H9 (cell line): ENCODE results near the gene FAM83F. TPM values are rescaled to one million over a fixed set of nuclear protein-coding genes. Genes with fewer than 3 reads are reported as not detected.

Experiments used
- DNase-seq: peaks from one replicate; pipeline ENCODE4 v3.0.0-alpha.2; 2017
- H2AFZ ChIP-seq: one replicate; pipeline ENCODE4 v1.6.1; 2013; ENCODE audit warnings: mild to moderate bottlenecking, low read length, control low read depth, moderate library complexity
- H2AK5ac ChIP-seq: 2 replicates; pipeline ENCODE4 v1.6.1; 2013; ENCODE audit warnings: low read length, control low read depth, mixed read lengths; ENCODE audit not compliant: insufficient read length
- H2BK120ac ChIP-seq: one replicate; pipeline ENCODE4 v1.6.1; 2013; ENCODE audit warnings: low read depth, mild to moderate bottlenecking, low read length, control low read depth, inconsistent platforms; ENCODE audit not compliant: poor library complexity, severe bottlenecking
- H2BK12ac ChIP-seq: 2 replicates; pipeline ENCODE4 v1.6.1; 2013; ENCODE audit warnings: low read length, control low read depth, mixed read lengths, low read depth; ENCODE audit not compliant: insufficient read length
- H2BK15ac ChIP-seq: 2 replicates; pipeline ENCODE4 v1.6.1; 2013; ENCODE audit warnings: low read depth, low read length, control low read depth
- H2BK20ac ChIP-seq: one replicate; pipeline ENCODE4 v1.6.1; 2013; ENCODE audit warnings: low read depth, mild to moderate bottlenecking, low read length, control low read depth, inconsistent platforms; ENCODE audit not compliant: poor library complexity, severe bottlenecking
- H2BK5ac ChIP-seq: 2 replicates; pipeline ENCODE4 v1.6.1; 2013; ENCODE audit warnings: low read length, control low read depth, mixed read lengths; ENCODE audit not compliant: insufficient read length
- H3K14ac ChIP-seq: 2 replicates; pipeline ENCODE4 v1.6.1; 2013; ENCODE audit warnings: low read length, control low read depth; ENCODE audit not compliant: insufficient read depth
- H3K18ac ChIP-seq: 2 replicates; pipeline ENCODE4 v1.6.1; 2013; ENCODE audit warnings: low read depth, mild to moderate bottlenecking, mixed read lengths, low read length, control low read depth; ENCODE audit not compliant: insufficient read length
- H3K23ac ChIP-seq: 2 replicates; pipeline ENCODE4 v1.6.1; 2013; ENCODE audit warnings: low read length, control low read depth, mixed read lengths, low read depth; ENCODE audit not compliant: insufficient read length
- H3K23me2 ChIP-seq: 2 replicates; pipeline ENCODE4 v1.6.1; 2013; ENCODE audit warnings: low read depth, mild to moderate bottlenecking, mixed read lengths, low read length, control low read depth; ENCODE audit not compliant: insufficient read length, poor library complexity, severe bottlenecking
- H3K27ac ChIP-seq: 2 replicates; pipeline ENCODE4 v1.5.1; 2013; ENCODE audit warnings: low read length, control low read depth, mixed read lengths, low read depth; ENCODE audit not compliant: insufficient read length
- H3K27me3 ChIP-seq: 2 replicates; pipeline ENCODE4 v1.6.1; 2013; ENCODE audit warnings: low read length, control low read depth, inconsistent platforms; ENCODE audit not compliant: insufficient read depth
- H3K4ac ChIP-seq: 2 replicates; pipeline ENCODE4 v1.6.1; 2013; ENCODE audit warnings: low read depth, mild to moderate bottlenecking, control low read depth, inconsistent platforms, low read length, moderate library complexity
- H3K4me1 ChIP-seq: 2 replicates; pipeline ENCODE4 v1.6.1; 2013; ENCODE audit warnings: low read length, control low read depth, inconsistent platforms; ENCODE audit not compliant: insufficient read depth
- H3K4me2 ChIP-seq: 2 replicates; pipeline ENCODE4 v1.6.1; 2013; ENCODE audit warnings: low read length, control low read depth, mixed read lengths; ENCODE audit not compliant: insufficient read length, insufficient read depth
- H3K56ac ChIP-seq: 2 replicates; pipeline ENCODE4 v1.6.1; 2013; ENCODE audit warnings: low read depth, mild to moderate bottlenecking, mixed read lengths, low read length, control low read depth; ENCODE audit not compliant: insufficient read length
- H3K79me1 ChIP-seq: 2 replicates; pipeline ENCODE4 v1.6.1; 2013; ENCODE audit warnings: low read depth, mild to moderate bottlenecking, moderate library complexity, low read length, control low read depth, inconsistent platforms; ENCODE audit not compliant: insufficient read depth, poor library complexity, severe bottlenecking
- H3K79me2 ChIP-seq: 2 replicates; pipeline ENCODE4 v1.6.1; 2013; ENCODE audit warnings: low read length, control low read depth, inconsistent platforms; ENCODE audit not compliant: insufficient read depth
- H3K9ac ChIP-seq: 2 replicates; pipeline ENCODE4 v1.6.1; 2013; ENCODE audit warnings: low read length, control low read depth, mixed read lengths; ENCODE audit not compliant: insufficient read length; ENCODE audit errors: extremely low read depth
- H3K9me3 ChIP-seq: one replicate; pipeline ENCODE4 v1.6.1; 2013; ENCODE audit warnings: low read depth, low read length, inconsistent platforms; ENCODE audit not compliant: control insufficient read depth
- H3T11ph ChIP-seq: one replicate; pipeline ENCODE4 v1.6.1; 2013; ENCODE audit warnings: mild to moderate bottlenecking, low read length, control low read depth, inconsistent platforms
- H4K20me1 ChIP-seq: one replicate; pipeline ENCODE4 v1.6.1; 2013; ENCODE audit not compliant: control insufficient read depth, insufficient read length, insufficient read depth
- H4K5ac ChIP-seq: 2 replicates; pipeline ENCODE4 v1.6.1; 2013; ENCODE audit warnings: low read depth, mild to moderate bottlenecking, mixed read lengths, low read length, control low read depth; ENCODE audit not compliant: insufficient read length
- H4K8ac ChIP-seq: replicated peaks from 2 replicates; pipeline ENCODE4 v1.6.1; 2013; ENCODE audit warnings: low read length, control low read depth, mixed read lengths, low read depth; ENCODE audit not compliant: insufficient read length
- H4K91ac ChIP-seq: 2 replicates; pipeline ENCODE4 v1.6.1; 2013; ENCODE audit warnings: low read depth, mild to moderate bottlenecking, moderate library complexity, mixed read lengths, low read length, control low read depth; ENCODE audit not compliant: insufficient read length
- H3K27ac Mint-ChIP-seq, 3 experiments: 2 replicates in 2 of 3; 3 replicates in 1 of 3; pipeline ENCODE4 v1.8.0; 2020 to 2021; ENCODE audit warnings: mixed read lengths in 3 of 3, mild to moderate bottlenecking in 1 of 3, moderate library complexity in 1 of 3
- H3K27me3 Mint-ChIP-seq: 2 replicates; pipeline ENCODE4 v1.8.0; 2021; ENCODE audit warnings: low read depth, mild to moderate bottlenecking, moderate library complexity, mixed read lengths
- H3K36me3 Mint-ChIP-seq, 3 experiments: 2 replicates in 2 of 3; 3 replicates in 1 of 3; pipeline ENCODE4 v1.8.0; 2020 to 2021; ENCODE audit warnings: low read depth in 3 of 3, mixed read lengths in 3 of 3; ENCODE audit not compliant: insufficient read depth in 1 of 3
- H3K4me1 Mint-ChIP-seq, 2 experiments: 2 replicates each; pipeline ENCODE4 v1.8.0; 2020; ENCODE audit warnings: mixed read lengths in 2 of 2
- H3K4me3 Mint-ChIP-seq, 2 experiments: 2 replicates in 1 of 2; 3 replicates in 1 of 2; pipeline ENCODE4 v1.8.0; 2020 to 2021; ENCODE audit warnings: mild to moderate bottlenecking in 2 of 2, mixed read lengths in 2 of 2, moderate library complexity in 1 of 2
- H3K9me3 Mint-ChIP-seq, 2 experiments: 2 replicates in 1 of 2; 3 replicates in 1 of 2; pipeline ENCODE4 v1.8.0; 2020; ENCODE audit warnings: mild to moderate bottlenecking in 2 of 2, mixed read lengths in 2 of 2, moderate library complexity in 1 of 2
- WGBS: extraction: QIAGEN DNeasy Blood & Tissue Kit; methylation state at CpG from one replicate; pipeline ENCODE4 v1.1.7; 2013; ENCODE audit warnings: missing lambda C conversion rate, low lambda C conversion rate, mixed read lengths; ENCODE audit not compliant: insufficient read length; ENCODE audit errors: extremely low coverage; 5-methylcytosine and 5-hydroxymethylcytosine counted together
- total RNA-seq: library from RNA; stranded (reverse); gene quantifications from 2 replicates; pipeline ENCODE4 v1.2.1, GENCODE V29; 2021
- TF ChIP-seq, protein P1 (sequence below): fragments of 200-600 bp; sonication (generic); conservative IDR thresholded peaks from 3 replicates; pipeline ENCODE4 v1.8.0; 2021; ENCODE audit warnings: antibody characterized with exemption, mild to moderate bottlenecking

Gene FAM83F
- total RNA-seq, 1 experiment from 2014 or later: 17.4 TPM

DNA sequence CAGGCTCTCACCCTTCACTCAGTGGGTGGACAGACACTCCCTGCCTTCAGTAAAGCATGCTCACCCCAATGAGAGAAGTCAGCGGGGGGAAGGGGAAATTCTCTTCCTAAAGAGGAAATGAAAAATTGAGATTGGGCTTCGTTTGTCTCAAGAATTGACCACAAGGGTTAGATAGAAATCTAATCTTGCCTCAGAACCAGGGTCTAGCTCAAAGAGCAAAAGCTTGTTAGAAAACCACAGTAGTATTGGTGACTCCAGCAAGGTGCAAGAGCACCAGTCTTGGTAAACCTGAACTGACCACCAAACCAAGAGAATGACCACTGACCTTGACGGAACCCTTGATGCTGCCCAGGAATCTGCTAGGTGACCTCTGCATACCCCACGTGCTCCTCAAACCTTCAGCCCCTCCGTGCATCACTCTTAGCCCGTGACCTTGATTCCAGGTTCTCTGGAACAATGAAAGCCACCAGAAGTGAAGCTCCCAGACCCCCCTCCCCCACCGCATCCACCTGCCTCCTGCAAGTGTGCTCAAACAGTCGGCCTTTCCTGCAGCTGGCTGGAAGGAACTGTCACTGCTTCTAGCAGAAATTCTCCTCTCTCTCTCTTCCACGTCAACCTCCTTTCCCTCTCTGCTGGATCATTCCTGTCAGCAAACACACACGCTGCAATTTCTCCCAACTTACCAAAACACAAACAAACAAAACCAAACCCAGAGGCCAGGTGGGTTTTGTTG lies 37.7 kb upstream of the FAM83F start:
- no peak for DNase-seq

More for the DNA sequence above, 37.7 kb upstream of the FAM83F start:
- H2BK15ac ChIP-seq: no peak overlapping the region
- no peak overlapping the region for H3K23ac ChIP-seq
- H3K9ac ChIP-seq: no peak overlapping the region
- no peaks in the 10 kb centered on the region for H4K20me1 ChIP-seq
- no peaks in the 10 kb centered on the region for H3K79me2 ChIP-seq
- no peak overlapping the region for H3K18ac ChIP-seq
- no peak overlapping the region for H2BK120ac ChIP-seq
- H3K79me1 ChIP-seq: no peaks in the 10 kb centered on the region
- H3K4me1 ChIP-seq: 0 out of 2 replicates have a peak, but pooled peaks cover 3% of the 10 kb centered on the region
- no peak overlapping the region for H3K4ac ChIP-seq
- Mint-ChIP-seq H3K27ac (peak overlapping the region in 1 of 3 experiments; percentile 7; a peak in 1 of 7 replicates), H3K9me3 (no peaks in the 10 kb centered on the region), H3K4me3 (no peak overlapping the region), H3K4me1 (peaks cover 35 to 38% of the 10 kb centered on the region in 2 experiments), H3K27me3 (peaks cover 20% of the 10 kb centered on the region), H3K36me3 (no peaks in the 10 kb centered on the region; a peak in 1 of 7 replicates)
- H3K23me2 ChIP-seq: no peaks in the 10 kb centered on the region
- WGBS: no CpG with 5 or more reads among the region's 10 CpGs
- no peak overlapping the region for H3K4me2 ChIP-seq
- H2AFZ ChIP-seq: no peak overlapping the region
- H2BK12ac ChIP-seq: no peak overlapping the region
- H2BK20ac ChIP-seq: no peak overlapping the region
- no peak overlapping the region for H2AK5ac ChIP-seq
- H4K8ac ChIP-seq: no peak overlapping the region
- H3K14ac ChIP-seq: no peak overlapping the region
- no peak overlapping the region for H3K56ac ChIP-seq
- H4K5ac ChIP-seq: no peak overlapping the region
- H3K9me3 ChIP-seq: no peaks in the 10 kb centered on the region
- no peak overlapping the region for H3T11ph ChIP-seq
- H4K91ac ChIP-seq: no peak overlapping the region
- TF ChIP-seq, protein P1, sequence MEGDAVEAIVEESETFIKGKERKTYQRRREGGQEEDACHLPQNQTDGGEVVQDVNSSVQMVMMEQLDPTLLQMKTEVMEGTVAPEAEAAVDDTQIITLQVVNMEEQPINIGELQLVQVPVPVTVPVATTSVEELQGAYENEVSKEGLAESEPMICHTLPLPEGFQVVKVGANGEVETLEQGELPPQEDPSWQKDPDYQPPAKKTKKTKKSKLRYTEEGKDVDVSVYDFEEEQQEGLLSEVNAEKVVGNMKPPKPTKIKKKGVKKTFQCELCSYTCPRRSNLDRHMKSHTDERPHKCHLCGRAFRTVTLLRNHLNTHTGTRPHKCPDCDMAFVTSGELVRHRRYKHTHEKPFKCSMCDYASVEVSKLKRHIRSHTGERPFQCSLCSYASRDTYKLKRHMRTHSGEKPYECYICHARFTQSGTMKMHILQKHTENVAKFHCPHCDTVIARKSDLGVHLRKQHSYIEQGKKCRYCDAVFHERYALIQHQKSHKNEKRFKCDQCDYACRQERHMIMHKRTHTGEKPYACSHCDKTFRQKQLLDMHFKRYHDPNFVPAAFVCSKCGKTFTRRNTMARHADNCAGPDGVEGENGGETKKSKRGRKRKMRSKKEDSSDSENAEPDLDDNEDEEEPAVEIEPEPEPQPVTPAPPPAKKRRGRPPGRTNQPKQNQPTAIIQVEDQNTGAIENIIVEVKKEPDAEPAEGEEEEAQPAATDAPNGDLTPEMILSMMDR: no peak
- H3K27ac ChIP-seq: no peak overlapping the region
- H2BK5ac ChIP-seq: no peak overlapping the region
- no peaks in the 10 kb centered on the region for H3K27me3 ChIP-seq
